KG1 (cell line): ENCODE results near the gene SMARCA4.
"Not testable (repeated sequence)": the region's sequence is repeated elsewhere in the genome, so short reads cannot be mapped to it uniquely, and the experiment has no call there.

Source experiments
- DNase-seq: peaks from one replicate; lab custom pipeline; 2025; lab: John Stamatoyannopoulos, UW

SMARCA4 gene

DNA sequence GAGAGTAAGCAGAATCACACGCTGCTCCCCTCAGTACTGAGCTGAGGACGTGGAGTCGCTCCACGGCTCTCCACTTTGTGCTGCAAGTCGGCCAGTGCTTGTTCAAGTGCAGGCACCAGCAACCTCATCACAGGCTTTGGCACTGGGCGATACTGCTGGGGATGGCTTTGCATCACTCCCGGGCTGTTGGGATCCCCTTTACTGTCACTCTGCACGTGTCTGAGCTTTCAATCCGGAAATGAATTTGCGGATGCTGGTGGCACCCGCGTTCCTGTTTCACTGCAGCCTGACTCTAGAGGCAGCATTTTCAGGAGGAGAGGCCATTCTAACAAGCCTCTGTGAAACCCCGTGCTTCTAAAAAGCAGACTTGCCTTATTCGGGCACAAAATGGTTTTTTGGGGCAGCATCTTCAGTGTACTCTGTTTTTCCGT lies 19.1 kb downstream of the SMARCA4 start:
- DNase-seq, result no peak

DNA sequence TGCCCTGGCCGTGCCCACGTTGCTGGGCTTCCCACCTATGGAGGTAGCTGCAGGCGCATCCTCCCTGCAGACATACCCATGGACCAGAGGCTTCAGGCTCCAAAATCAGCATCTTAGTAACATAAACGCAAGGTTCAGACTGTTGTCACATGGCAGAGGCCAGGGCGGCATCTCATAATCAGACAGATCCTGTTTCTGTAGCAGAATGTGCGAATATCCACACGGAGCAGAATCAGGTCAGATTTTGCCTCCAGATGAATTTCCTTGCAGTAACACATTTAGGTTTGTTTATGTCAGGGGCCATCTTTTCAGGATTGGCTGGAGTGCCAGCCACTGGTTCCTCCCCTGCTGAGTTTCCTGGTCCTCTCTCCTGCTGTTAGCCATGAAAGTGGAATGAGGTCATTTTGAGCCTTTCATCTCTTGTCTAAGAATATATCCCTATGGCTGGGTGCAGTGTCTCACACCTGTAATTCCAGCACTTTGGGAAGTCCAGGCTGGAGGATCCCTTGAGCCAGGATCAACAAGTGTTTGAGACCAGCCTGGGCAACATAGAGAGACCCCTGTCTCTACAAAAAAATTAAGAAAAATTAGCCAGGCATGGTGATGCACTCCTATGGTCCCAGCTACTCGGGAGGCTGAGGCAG lies 20.5 kb downstream of the SMARCA4 start:
- DNase-seq, result no peak

DNA sequence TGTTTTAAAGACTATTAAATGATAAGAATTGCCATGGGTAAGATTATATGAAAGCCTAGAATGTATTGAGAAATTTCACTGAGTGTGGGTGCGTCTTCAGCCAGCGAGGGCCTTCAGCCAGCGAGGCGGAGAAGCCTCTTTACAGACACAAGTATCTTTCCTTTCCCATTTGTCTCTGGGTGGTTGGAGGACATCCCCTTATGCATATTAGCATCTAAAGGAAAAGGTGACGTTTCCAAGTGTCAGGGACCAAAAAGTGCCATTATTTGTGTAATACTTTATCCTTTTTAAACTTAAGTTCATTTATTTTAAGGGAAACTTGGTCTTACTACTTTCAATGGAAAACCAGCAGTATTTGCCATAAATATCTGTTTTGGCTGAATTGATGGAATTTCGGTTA lies 22.2 kb downstream of the SMARCA4 start:
- DNase-seq, result no peak

DNA sequence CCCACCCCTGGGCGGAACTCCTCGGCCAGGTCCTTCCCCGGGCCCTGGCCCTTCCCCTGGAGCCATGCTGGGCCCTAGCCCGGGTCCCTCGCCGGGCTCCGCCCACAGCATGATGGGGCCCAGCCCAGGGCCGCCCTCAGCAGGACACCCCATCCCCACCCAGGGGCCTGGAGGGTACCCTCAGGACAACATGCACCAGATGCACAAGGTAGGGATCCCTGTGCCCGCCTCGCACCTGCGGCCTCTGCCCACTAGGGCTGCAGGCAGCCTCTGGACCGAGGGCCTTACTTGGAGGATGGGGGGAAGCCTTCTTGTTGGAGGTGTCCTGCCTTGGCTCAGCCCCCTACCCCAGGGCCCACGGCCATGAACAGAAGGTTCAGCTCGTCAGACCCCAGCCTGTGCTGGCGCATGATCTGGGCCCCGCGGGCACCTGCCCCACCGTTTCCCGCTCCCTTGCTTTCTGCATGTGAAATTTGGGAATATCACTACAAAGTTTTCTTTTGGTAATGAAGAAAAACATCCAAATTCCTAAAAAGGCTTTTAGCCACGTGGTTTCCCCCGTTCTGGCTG lies 23.4 kb downstream of the SMARCA4 start:
- DNase-seq, result no peak

DNA sequence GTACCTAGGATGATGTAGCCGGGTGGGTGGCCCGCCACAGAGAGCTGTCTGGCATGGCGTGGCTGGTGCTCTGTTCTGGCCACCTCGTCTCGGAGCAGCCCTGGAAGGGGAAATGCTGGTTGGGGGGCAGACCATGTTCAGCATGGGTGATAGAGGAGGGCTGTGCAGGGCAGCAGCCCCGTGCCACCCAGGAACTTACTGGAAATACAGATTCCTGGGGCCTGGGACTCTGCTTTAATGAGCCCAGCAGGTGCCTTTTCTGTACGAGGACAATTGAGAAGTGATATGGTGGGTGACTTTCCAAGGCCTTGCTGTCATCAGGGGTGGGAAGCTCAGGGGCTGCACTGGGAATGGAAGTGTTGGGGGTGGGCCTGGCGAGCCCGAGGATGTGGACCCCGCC lies 24.7 kb downstream of the SMARCA4 start:
- DNase-seq, result no peak

DNA sequence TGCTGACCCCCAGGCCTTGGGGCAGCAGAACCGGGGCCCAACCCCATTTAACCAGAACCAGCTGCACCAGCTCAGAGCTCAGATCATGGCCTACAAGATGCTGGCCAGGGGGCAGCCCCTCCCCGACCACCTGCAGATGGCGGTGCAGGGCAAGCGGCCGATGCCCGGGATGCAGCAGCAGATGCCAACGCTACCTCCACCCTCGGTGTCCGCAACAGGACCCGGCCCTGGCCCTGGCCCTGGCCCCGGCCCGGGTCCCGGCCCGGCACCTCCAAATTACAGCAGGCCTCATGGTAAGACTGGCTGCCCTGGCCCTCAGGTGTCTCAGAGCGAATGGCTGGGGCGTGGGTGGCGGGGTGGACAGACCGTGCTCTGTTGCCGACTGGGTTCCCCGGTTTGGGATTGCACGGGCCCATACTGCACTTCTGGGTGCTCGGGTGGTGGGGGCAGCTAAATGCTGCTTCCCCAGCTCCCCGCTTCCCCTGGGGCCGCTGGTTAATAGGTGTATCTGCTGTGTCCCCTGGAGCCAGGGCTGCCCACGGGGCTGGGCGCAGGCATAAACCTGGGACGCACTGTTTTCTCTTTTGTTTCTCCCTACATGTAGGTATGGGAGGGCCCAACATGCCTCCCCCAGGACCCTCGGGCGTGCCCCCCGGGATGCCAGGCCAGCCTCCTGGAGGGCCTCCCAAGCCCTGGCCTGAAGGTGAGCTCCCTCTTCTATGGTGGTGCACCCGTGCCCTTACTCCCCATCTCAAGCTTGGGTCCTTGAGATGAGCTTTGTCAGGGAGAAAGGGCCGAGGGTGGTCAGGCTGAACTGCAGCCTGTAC lies 25.7 kb downstream of the SMARCA4 start:
- no peak for DNase-seq

DNA sequence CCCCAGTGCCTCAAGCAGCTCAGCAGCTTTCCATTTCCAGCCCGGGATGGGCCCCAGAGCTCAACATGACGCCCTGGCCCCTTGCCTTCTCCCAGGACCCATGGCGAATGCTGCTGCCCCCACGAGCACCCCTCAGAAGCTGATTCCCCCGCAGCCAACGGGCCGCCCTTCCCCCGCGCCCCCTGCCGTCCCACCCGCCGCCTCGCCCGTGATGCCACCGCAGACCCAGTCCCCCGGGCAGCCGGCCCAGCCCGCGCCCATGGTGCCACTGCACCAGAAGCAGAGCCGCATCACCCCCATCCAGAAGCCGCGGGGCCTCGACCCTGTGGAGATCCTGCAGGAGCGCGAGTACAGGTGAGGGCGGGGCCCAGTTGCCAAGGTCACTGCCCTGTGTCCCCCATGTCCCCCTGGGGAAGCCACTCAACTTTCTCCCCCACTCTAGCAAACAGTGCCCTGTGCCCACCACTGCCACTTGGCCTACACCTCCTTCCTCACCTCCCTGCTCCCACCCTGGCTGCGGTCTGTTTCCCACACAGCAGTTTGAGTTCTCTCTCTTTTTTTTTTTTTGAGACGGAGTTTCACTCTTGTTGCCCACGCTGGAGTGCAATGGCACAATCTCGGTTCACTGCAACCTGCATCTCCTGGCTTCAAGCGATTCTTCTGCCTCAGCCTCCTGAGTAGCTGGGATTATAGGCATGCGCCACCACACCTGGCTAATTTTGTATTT lies 26.9 kb downstream of the SMARCA4 start:
- no peak for DNase-seq

DNA sequence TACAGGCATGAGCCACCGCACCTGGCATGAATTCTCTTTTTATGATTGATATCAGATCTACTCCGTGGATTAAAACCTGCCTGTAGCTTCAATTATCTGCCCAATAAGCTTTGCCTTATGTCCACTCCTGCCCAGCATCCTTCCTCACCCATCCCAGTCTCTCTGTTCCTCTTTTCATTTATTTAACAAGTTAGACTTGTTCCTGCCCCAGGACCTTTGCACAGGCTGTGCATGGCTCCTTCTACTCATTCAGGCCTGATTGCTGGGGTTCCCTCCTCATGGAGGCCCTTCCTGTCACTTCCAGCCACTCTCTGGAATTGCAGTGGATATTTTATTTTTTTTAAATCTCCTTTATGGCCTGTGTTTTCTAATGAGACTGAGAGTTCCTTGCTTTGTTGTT lies 27.6 kb downstream of the SMARCA4 start:
- DNase-seq, result no peak

DNA sequence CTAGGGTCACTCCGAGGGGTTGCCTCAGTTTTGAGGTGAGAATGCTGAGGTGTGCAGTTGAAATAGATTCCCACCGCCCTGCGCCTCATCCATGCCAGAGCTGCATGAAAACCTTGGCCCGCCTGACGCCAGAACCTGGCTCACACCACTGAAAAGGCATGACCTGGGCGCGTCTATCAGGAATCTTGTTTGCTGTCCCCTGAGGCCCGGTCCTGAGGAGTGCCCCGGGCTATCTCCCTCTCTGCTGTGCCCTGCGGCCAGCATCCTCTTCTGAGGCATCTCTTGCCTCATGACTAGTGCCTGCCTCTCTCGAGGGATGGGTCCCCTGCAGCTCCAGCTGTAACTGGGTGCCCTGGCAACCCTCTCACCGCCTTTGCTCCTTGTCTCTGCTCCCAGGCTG lies 28.1 kb downstream of the SMARCA4 start:
- no peak for DNase-seq

DNA sequence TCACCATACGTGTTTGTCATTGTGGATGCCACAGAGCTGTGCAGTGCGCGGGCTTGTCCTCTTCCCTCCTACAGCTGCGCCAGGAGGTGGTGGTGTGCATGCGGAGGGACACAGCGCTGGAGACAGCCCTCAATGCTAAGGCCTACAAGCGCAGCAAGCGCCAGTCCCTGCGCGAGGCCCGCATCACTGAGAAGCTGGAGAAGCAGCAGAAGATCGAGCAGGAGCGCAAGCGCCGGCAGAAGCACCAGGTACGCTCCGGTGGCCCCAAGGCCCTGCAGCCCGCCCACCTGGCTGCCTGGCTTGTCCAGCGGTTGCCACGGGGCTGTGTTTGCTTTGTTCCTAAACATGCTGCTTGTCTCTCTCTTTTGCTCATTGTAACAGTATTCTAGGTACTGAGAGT lies 30.2 kb downstream of the SMARCA4 start:
- no peak for DNase-seq

DNA sequence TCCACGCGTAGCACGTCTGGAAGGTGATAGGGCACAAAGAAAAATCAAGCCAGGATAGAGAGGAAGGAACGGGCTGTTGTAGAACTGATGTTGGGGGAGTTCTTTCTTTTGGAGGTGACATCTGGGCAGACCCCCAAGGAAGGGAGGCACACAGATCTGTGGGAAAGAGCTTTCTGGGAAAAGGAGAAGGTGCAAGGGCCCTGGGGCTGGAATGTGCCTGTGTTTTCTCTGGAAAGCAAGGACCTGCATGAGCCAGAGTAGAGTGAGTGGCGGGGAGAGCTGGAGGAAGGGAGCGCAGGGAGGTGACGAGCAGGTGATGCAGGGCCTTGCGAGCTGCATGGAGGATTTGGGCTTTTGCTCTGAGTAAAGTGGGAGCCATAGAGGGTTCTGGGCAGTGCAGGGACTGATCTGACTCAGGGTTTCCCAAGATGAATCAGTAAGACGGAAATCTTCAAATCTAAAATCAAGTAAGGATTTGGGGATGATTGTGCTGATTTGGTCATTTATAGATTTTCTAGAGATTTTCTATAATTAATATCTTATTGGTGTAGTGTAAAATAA lies 30.8 kb downstream of the SMARCA4 start:
- no peak for DNase-seq

DNA sequence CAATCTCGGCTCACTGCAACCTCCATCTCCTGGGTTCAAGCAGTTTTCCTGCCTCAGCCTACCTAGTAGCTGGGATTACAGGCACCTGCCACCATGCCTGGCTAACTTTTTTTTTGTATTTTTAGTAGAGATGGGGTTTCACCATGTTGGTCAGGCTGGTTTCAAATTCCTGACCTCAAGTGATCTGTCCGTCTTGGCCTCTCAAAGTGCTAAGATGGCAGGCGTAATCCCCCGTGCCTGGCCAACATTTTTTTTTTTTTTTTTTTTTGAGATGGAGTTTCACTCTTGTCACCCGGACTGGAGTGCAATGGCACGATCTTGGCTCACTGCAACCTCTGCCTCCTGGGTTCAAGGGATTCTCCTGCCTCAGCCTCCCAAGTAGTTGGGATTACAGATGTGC lies 31.3 kb downstream of the SMARCA4 start:
- not testable (repeated sequence) for DNase-seq

DNA sequence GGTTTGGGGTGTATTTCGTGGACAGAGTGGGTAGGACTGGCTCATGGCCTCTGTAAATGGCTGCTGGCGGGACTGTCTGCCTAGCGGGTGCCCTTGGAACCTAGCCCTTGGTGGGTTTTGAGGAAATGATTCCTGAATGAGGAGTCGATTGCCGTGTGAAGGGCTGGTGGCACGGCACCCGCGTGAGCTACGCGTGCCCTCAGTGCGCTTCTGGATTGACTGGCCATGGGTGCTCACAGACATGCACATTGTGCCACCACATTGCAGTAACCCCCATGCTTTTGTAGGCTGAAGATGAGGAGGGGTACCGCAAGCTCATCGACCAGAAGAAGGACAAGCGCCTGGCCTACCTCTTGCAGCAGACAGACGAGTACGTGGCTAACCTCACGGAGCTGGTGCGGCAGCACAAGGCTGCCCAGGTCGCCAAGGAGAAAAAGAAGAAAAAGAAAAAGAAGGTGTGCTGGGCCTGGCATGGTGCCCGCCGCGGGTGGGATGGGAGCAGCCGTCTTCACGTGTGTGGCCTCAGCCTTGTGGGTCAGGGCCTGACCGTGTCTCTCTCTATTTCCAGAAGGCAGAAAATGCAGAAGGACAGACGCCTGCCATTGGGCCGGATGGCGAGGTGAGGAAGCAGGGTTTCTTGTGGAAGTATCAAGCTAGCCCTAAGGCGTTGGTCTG lies 35.2 kb downstream of the SMARCA4 start:
- no peak for DNase-seq

DNA sequence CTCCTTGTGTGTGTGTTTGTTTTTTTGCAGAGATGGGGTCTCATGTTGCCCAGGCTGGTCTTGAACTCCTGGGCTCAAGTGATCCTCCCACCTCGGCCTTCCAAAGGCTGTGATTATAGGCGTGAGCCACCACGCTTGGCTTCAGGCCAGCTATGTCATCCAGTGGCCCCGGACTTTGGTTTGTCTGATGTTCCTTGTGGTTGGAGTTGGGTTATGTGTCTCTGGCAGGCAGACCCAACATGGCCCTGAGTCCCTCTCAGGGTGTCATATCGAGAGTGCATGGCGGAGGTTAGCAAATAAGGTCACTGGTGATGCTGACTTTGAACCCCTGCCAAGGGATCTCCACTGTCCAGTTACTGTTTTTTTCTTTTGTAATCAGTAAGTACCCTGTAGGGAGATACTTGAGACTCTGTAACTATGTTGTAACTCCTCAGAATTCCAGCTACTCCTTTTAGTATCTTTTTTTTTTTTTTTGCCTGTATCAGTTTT lies 37.3 kb downstream of the SMARCA4 start:
- DNase-seq, result no peak

DNA sequence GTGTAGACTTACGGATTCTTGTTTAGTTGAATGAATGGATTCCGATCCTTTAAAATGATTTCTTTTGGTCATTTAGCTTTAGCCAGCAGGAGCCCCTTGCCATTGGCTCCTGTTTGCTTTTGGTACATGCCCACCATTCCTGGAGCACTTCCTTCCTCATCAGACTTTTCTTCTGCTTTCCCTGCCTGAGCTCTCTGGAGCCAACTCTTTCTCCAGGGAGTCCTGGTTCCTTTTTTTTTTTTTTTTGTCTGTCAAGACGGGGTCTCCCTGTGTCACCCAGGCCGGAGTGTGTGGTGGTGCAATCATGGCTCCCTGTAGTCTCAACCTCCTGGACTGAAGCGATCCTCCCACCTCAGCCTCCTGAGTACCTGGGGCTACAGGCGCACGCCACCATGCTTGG lies 37.8 kb downstream of the SMARCA4 start:
- DNase-seq, result no peak

DNA sequence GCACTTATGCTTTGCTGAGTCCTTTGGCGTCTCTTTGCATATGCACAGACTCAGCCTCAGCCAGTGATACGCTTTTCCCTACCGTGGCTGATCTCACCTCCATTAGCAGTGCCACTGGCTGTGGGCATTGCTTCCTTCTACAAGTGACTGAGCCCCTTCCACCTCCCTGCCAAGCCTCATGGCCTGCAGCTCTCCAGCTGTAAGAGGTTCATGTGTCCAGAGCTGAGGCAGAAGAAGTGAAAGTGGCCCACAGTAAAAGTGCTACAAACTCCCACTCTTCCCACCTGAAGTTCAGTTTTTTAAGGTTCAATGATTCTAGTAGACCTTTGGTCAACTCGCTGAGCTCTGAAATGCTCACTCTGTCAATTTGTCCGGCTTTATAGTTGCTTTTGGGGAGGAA lies 44.7 kb downstream of the SMARCA4 start:
- DNase-seq, result no peak

DNA sequence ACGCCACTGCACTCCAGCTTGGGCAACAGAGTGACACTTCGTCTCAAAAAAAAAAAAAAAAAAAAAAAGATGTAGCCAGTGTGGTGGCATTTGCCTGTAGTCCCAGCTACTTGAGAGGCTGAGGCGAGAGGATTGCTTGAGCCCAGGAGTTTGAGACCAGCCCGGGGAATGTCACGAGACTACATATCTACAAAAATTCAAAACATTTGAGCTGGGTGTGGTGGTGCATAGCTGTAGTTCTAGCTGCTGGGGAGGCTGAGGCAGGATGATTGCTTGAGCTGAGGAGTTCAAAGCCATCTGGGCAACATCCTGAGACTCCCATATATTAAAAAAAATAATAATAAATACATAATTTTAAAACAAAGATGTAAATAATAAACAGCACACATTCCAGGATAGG lies 46.6 kb downstream of the SMARCA4 start:
- DNase-seq, result no peak

DNA sequence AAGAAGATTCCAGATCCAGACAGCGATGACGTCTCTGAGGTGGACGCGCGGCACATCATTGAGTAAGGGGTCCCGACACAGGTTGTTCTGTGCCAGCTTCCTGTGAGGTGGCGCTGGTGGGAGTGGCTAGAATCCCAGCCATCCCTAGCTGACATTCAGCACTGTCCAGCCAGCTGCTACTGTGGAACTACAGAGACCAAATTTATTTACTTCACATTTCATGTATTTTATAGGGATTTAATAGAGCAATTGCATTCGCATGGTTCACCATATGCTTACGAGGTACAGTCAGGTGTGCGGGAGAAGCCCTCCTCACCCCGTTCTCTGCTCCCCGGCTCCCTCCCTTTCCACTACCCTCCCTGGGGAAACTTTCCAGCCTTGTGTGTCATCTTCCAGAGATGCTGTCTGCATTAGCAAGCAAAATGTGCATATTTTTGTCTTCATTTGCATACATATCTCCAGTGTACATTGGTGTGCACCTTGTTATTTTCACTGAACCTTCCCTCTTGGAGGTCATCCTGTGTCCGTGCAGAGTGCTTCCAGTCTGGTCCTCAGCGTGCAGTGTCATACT lies 47.2 kb downstream of the SMARCA4 start:
- no peak for DNase-seq

DNA sequence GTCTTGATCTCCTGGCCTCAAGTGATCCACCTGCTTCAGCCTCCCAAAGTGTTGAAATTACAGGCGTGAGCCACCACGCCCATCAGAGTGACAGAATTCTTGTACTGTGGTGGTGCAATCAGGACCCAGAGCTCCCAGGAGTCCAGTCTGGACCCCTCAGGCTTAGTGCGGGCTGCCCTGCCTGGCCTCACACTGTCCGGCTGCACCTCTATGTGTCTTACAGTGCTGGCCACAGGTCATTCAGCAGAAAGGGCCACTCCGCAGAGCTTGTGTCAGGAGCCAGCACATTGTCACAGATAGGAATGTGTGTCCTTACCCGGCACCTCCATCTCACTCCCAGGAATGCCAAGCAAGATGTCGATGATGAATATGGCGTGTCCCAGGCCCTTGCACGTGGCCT lies 49.2 kb downstream of the SMARCA4 start:
- no peak for DNase-seq

DNA sequence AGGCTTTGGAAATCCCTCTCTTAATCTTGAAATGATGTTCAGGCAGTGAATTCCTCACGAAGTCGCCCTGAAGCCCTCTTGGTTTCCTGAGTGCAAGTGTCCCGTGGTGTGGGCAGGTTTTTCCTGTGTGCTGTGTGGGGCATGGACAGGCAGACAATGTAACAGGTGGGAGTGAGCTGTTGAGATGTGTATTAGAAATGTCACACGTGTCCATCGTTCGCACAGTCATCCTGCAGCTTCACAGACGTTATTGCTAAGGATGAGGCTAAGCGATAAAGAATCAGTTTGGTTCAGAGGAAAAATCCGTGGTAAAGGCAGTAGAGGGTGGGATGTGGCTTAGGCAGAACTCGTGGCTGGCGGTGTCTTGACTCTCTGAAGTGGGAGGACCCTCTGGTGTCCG lies 51.7 kb downstream of the SMARCA4 start:
- DNase-seq, result no peak

DNA sequence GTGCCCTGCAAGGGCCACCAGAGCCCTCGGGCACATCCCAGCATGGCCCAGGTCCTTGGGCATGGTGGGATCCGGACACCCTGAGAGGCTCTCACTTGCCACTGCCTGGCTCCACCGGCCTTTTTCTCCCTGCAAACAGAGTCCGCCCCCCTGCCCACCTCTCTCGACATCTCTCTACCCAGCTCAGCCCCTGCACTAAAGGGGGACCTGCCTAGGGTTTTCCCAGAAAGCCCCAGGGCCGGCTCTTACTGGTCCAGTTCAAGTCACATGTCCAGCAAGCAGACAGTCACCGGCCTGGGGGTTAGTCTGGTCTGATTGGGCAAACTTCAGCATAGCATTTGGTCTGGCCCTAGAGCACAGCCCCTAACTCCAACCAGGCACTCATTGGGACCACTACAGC lies 52.9 kb downstream of the SMARCA4 start:
- no peak for DNase-seq
